ENCODE data around the gene EIF2AK2.

EIF2AK2 gene

GRCh38 chr2:37100054-37100453, 56.7 kb downstream of the EIF2AK2 start:
- intact Hi-C loops (cut with DNase I; ENCODE audit: low total_unique reads): no loop called here
- no peak overlapping the region for H3K27ac ChIP-seq
- H3K27me3 ChIP-seq: no peaks in the 10 kb centered on the region
- H3K9me3 ChIP-seq: no peaks in the 10 kb centered on the region
- H3K36me3 ChIP-seq: peaks cover 30 to 66% (median 41%) of the 10 kb centered on the region in 3 donors
- H3K4me3 ChIP-seq: no peak overlapping the region
- H3K4me1 ChIP-seq: peaks cover 0 to 14% (median 0%) of the 10 kb centered on the region in 4 donors
- DNase-seq: no peak
- TF ChIP-seq, protein P1, sequence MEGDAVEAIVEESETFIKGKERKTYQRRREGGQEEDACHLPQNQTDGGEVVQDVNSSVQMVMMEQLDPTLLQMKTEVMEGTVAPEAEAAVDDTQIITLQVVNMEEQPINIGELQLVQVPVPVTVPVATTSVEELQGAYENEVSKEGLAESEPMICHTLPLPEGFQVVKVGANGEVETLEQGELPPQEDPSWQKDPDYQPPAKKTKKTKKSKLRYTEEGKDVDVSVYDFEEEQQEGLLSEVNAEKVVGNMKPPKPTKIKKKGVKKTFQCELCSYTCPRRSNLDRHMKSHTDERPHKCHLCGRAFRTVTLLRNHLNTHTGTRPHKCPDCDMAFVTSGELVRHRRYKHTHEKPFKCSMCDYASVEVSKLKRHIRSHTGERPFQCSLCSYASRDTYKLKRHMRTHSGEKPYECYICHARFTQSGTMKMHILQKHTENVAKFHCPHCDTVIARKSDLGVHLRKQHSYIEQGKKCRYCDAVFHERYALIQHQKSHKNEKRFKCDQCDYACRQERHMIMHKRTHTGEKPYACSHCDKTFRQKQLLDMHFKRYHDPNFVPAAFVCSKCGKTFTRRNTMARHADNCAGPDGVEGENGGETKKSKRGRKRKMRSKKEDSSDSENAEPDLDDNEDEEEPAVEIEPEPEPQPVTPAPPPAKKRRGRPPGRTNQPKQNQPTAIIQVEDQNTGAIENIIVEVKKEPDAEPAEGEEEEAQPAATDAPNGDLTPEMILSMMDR (IDR thresholded peaks at IDR 0.05): no peak

DNA sequence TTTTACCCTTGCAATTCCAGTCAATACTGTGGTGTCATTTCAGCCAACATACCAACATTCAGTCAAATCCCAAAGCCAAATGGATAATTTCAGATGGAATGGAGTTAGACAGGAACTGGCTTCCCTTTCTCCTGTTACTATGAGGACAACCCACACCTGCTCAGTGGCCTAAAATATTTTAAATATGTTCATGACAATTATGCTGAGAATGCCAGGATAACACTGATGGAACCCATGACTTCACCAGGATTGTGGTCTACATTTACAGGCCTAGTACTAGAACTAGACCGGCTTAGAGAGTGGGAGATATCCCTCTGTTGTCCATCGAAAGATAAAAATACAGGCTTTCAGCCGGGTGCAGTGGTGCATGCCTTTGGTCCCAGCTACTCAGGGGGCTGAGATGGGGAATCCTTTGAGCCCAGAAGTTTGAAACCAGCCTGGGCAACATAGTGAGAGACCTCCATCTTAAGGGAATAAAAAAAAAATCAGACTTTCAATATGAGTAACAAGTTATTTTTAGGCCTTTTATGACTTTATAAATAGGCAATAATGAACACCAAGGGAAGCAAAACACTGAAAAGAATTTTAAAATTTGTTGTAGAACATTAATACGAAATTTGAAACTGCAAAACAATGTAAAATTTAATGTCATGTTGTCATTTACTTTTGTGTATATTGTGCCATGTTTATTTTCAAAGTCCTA, 58.2 kb downstream of the EIF2AK2 start:
- TF ChIP-seq, protein P1 (IDR thresholded peaks at IDR 0.05): no peak
- intact Hi-C loops (cut with DNase I; ENCODE audit: low total_unique reads): no loop called here
- no peak overlapping the region for H3K27ac ChIP-seq
- H3K4me3 ChIP-seq: no peak overlapping the region
- no peaks in the 10 kb centered on the region for H3K27me3 ChIP-seq
- no peaks in the 10 kb centered on the region for H3K9me3 ChIP-seq
- peaks cover 0 to 10% (median 0%) of the 10 kb centered on the region in 4 donors for H3K4me1 ChIP-seq
- no peak for DNase-seq
- peaks cover 45 to 80% (median 55%) of the 10 kb centered on the region in 3 donors for H3K36me3 ChIP-seq

DNA sequence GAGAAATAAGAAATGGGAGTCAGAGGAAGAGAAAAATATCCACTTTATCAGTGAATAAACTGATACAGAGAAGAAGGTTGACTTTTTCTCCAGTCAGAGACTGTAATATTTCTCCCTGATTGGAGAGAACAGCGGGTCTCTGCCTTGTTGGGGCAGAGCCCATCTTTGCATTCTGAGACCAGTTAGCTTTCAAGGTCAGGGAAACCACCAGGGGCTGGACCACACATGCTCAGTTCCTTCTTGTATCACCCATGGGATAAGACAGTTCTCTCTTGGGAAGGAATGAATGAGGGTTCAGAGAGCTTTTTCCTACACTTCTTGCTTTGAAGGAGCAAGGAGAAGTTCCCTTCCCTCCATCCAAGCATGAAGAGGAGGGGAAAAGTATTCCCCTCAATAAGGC, 60.2 kb downstream of the EIF2AK2 start:
- Histone ChIP-seq H3K36me3 (peaks cover 55 to 82% (median 60%) of the 10 kb centered on the region in 3 donors), H3K27ac (no peak overlapping the region), H3K27me3 (no peaks in the 10 kb centered on the region), H3K4me1 (peaks cover 0 to 4% (median 0%) of the 10 kb centered on the region in 4 donors), H3K9me3 (no peaks in the 10 kb centered on the region), H3K4me3 (no peak overlapping the region)
- DNase-seq: no peak
- intact Hi-C loops (cut with DNase I; ENCODE audit: low total_unique reads): no loop called here
- TF ChIP-seq, protein P1 (IDR thresholded peaks at IDR 0.05): no peak

DNA sequence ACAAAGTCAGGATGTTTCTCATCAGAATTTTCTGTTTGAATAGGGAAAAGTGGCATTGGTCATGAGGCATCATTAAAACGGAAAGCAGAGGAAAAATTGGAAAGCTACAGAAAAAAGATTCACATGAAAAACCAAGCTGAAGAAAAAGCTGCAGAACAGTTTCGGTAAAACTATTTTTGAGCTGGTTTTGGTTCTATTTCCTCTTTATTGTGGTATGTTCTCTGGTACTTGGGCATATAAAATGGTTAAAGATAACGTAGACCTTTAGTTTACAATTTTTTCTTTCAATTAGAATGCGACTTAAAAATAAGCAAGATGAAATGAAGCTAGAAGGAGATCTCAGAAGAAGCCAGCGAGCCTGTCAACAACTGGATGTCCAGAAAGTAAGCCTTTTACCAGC, 64.9 kb downstream of the EIF2AK2 start:
- Histone ChIP-seq H3K4me1 (no peaks in the 10 kb centered on the region), H3K9me3 (no peaks in the 10 kb centered on the region), H3K27me3 (no peaks in the 10 kb centered on the region), H3K4me3 (no peak overlapping the region), H3K36me3 (peaks cover 51 to 74% (median 63%) of the 10 kb centered on the region in 3 donors), H3K27ac (no peak overlapping the region)
- no peak for DNase-seq
- TF ChIP-seq, protein P1 (IDR thresholded peaks at IDR 0.05): no peak
- intact Hi-C loops (cut with DNase I; ENCODE audit: low total_unique reads): no loop called here

GRCh38 chr2:37090019-37090477, 66.7 kb downstream of the EIF2AK2 start:
- intact Hi-C loops (cut with DNase I; ENCODE audit: low total_unique reads): no loop called here
- no peak for DNase-seq

More at GRCh38 chr2:37090019-37090477, 66.7 kb downstream of the EIF2AK2 start:
- H3K9me3 ChIP-seq: no peaks in the 10 kb centered on the region
- TF ChIP-seq, protein P1 (IDR thresholded peaks at IDR 0.05): no peak
- peaks cover 0 to 10% (median 6%) of the 10 kb centered on the region in 4 donors for H3K4me1 ChIP-seq
- no peaks in the 10 kb centered on the region for H3K27me3 ChIP-seq
- H3K27ac ChIP-seq: no peak overlapping the region
- H3K36me3 ChIP-seq: peaks cover 43 to 56% (median 45%) of the 10 kb centered on the region in 3 donors
- H3K4me3 ChIP-seq: no peak overlapping the region

Measured in tibial artery (tissue), 4 donors.